Measurements from ENCODE around the gene NMRAL1. TPM values are rescaled to one million over a fixed set of nuclear protein-coding genes. Genes with fewer than 3 reads are reported as not detected.

The NMRAL1 gene
- total RNA-seq, 1 donor from 2014 or later = 56.0 TPM

GRCh38 chr16:4486126-4486893, 11.9 kb upstream of the NMRAL1 start:
- H3K36me3 Mint-ChIP-seq = no peaks in the 10 kb centered on the region
- no peak for TF ChIP-seq CTCF (IDR thresholded peaks at IDR 0.05; ENCODE audit: unreplicated experiment)
- peaks cover 6% of the 10 kb centered on the region for H3K4me1 Mint-ChIP-seq
- DNase-seq (ENCODE audit: low spot score in 2 of 2, unreplicated experiment in 2 of 2) = no peak
- no peak overlapping the region for H3K27ac Mint-ChIP-seq
- H3K27me3 Mint-ChIP-seq (ENCODE audit: low read depth) = no peaks in the 10 kb centered on the region
- no peaks in the 10 kb centered on the region for H3K9me3 Mint-ChIP-seq
- no peak overlapping the region for H3K4me3 Mint-ChIP-seq

DNA sequence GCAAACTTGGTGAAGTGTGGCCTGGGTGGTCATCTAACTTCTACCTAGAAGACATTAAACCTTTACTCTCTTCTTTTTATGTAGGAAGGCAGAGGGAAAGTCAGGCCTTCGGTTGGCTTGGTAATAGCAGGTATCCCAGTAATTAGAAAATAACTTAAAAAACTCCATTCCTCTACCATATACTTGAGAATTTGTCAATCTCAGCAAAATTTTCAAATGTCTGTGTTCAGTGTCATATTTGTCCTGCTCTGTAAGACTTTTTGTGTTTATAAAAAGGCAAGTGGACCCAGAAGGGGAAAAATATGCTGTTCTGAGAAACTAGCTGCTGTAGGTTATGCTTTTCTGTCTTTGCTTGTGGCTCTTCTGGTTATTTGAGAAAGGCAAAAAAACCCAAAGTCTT, 7.5 kb upstream of the NMRAL1 start:
- Mint-ChIP-seq H3K27ac (peak overlapping the region; percentile 12), H3K4me3 (no peak overlapping the region), H3K9me3 (no peaks in the 10 kb centered on the region), H3K4me1 (peaks cover 13% of the 10 kb centered on the region), H3K27me3 (ENCODE audit: low read depth) (no peaks in the 10 kb centered on the region), H3K36me3 (no peaks in the 10 kb centered on the region)
- TF ChIP-seq CTCF (IDR thresholded peaks at IDR 0.05; ENCODE audit: unreplicated experiment) = no peak
- DNase-seq (ENCODE audit: low spot score in 2 of 2, unreplicated experiment in 2 of 2) = no peak

DNA sequence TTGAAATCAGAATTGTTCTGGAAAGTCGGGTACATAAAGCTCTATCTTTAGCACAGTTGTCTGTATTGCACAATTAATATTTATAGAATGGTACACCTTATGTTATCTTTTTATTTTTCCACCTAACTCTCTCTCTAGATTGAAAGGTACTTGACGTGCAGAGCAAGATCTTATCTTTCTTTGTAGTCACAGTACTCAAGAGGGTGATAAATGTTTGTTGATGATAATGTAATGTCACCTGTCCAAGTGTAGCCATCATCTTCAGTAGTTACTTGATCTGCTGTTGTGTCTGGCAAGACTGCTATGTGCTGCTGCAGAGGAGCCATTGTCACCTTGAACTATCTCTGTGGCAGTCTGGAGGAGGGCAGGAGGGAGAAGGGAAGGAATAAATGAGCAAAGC, 7.1 kb upstream of the NMRAL1 start:
- TF ChIP-seq CTCF (IDR thresholded peaks at IDR 0.05; ENCODE audit: unreplicated experiment) = no peak
- H3K27ac Mint-ChIP-seq = no peak overlapping the region

DNA sequence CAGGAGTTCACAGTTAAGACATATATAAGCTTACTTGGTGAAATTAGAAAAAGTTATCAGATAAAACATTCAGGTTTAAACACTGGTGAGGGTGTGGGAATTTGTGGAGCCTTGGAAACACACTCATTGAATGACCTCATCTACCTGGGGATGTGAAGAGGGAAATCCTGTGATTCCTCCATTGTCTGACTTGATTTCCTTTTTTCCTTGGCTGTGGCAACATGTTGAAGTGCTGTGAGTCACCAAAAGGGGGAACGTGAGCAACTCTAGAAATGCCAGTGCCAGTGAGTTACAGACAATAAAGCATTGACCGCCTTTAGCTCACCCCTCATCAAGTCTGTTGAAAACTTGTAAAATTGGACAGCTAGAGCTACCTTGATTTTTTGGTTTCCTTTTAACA, 3.5 kb upstream of the NMRAL1 start:
- H3K4me3 Mint-ChIP-seq = peak overlapping the region; percentile 74
- H3K4me1 Mint-ChIP-seq = peaks cover 25% of the 10 kb centered on the region
- peaks cover 2% of the 10 kb centered on the region for H3K9me3 Mint-ChIP-seq
- H3K36me3 Mint-ChIP-seq = peaks cover 3% of the 10 kb centered on the region
- TF ChIP-seq CTCF (IDR thresholded peaks at IDR 0.05; ENCODE audit: unreplicated experiment) = no peak
- no peaks in the 10 kb centered on the region for H3K27me3 Mint-ChIP-seq (ENCODE audit: low read depth)
- no peak overlapping the region for H3K27ac Mint-ChIP-seq
- DNase-seq (ENCODE audit: low spot score in 2 of 2, unreplicated experiment in 2 of 2) = no peak

More for the DNA sequence above, 7.1 kb upstream of the NMRAL1 start:
- H3K9me3 Mint-ChIP-seq = no peaks in the 10 kb centered on the region
- no peak overlapping the region for H3K4me3 Mint-ChIP-seq
- no peaks in the 10 kb centered on the region for H3K36me3 Mint-ChIP-seq
- peaks cover 13% of the 10 kb centered on the region for H3K4me1 Mint-ChIP-seq
- no peaks in the 10 kb centered on the region for H3K27me3 Mint-ChIP-seq (ENCODE audit: low read depth)
- no peak for DNase-seq (ENCODE audit: low spot score in 2 of 2, unreplicated experiment in 2 of 2)

GRCh38 chr16:4475880-4476788, 1.7 kb upstream of the NMRAL1 start, which contains the start of gene HMOX2:
Gene HMOX2, plus strand, starts transcription at chr16:4476398. Its CDS starts 29,127 bp downstream, at chr16:4505525.
- H3K27ac Mint-ChIP-seq = peak within 1 kb of the TSS; percentile 97
- peak; percentile 81 to 91 for DNase-seq (ENCODE audit: low spot score in 2 of 2, unreplicated experiment in 2 of 2)
- H3K4me3 Mint-ChIP-seq = peak within 1 kb of the TSS; percentile 74
- H3K4me1 Mint-ChIP-seq = peaks cover 21% of the 10 kb centered on the region
- peaks cover 2% of the 10 kb centered on the region for H3K9me3 Mint-ChIP-seq
- H3K36me3 Mint-ChIP-seq = peaks cover 5% of the 10 kb centered on the region
- no peak for TF ChIP-seq CTCF (IDR thresholded peaks at IDR 0.05; ENCODE audit: unreplicated experiment)
- H3K27me3 Mint-ChIP-seq (ENCODE audit: low read depth) = no peaks in the 10 kb centered on the region

Measured in mesothelial cell of epicardium (in vitro differentiated cells).